EL (cell line): ENCODE results near the gene CTTNBP2.
A peak's percentile ranks its signal among the peaks of the same experiment; 100 is the strongest.

ENCODE experiments used
- DNase-seq: peaks from one replicate; pipeline ENCODE4 v3.0.0-alpha.2; 2016

The CTTNBP2 gene

GRCh38 chr7:117784315-117784714 is 88.9 kb downstream of the CTTNBP2 start:
- no peak for DNase-seq

GRCh38 chr7:117782761-117783160 is 90.5 kb downstream of the CTTNBP2 start:
- DNase-seq: no peak

GRCh38 chr7:117781707-117782106 is 91.5 kb downstream of the CTTNBP2 start:
- no peak for DNase-seq

GRCh38 chr7:117780832-117781231 is 92.4 kb downstream of the CTTNBP2 start:
- DNase-seq: no peak

DNA sequence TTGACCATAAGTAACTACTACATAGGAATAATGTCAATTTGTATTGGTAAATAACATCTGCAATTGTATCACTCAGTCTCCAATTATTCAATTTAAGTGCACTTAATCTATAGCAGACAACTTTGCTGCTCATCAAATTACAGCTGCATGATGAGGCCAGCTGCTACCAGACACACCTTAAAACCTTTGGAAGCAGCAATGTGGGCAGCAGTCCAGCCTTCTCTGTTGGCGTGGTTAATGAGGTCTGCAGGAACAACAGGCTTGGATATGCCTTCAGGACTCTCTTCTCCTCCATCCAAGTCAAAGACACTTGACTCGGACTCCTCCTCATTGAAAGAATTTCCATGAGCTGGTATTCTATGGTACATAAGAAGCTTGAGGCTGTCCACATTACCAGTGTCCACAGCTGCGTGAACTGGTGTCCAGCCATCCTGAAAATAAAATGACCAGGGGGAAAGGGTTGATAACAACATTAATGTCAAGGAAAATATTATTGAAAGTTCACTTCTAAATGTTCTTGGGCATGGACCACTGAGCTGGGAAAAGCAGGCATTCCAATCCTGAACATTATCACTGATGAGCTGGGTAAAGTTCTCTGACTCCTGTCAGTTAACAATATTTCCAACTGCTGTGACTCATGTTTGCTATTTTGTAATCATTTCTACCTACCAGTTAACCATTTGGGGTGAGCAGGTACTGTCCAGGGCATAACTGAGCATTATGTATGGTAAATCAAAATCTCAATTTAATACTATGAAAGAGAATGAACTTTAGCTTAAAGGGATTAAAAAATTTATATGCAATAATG is 95.7 kb downstream of the CTTNBP2 start:
- no peak for DNase-seq

DNA sequence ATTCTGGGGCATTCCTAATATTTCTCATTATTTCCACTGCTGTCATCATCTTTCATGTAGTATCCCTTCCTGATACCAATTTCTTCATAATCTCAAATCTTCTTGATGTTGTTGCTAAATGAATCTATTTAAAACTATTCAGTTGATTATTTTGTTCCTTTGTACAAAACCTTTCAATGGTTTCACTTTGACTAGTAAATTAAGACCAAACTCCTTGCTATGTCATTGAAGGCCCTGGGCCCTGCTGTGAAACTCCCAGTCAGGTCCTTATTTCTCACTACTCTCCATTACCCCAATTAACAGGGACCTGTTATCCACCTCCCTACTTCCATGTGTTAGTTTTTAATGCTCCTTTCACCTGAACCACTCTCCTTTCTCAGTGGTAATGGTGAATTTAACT is 97.0 kb downstream of the CTTNBP2 start:
- no peak for DNase-seq

DNA sequence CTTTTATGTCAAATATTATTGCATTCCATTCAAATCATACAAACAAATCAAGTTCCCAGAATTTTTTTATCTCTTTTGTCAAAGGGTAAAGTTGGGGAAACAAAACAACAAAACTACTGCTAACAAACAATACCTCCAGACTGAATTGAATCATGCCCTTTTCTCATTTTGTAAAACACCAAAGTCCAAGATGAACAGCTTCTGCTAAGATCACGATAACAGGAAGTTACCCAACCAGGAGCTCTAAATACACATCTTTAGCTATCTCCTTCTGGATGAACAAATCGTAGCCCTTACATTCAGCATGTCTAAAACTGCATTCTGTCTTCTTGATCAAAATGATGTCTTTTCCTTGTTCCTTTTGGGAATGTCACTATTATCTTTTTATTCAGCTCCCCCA is 97.4 kb downstream of the CTTNBP2 start:
- DNase-seq: no peak

DNA sequence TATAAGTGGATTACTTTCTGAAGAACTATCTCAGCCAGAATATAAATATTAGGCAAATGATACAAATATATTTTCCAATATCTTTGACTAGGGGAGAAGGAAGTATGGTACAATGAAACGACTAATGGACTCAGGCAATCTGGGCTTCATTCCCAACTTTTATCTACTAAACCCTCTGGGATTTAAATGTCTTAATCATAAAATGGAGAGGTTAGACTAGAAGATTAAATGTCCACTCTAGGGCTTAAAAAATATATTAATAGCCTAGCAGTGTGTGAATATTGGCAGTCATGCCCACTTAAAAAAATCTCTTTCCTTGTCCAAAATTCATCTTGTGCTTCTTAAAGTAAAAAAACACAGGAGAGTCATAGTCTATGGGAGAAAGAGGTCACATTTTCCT is 98.3 kb downstream of the CTTNBP2 start:
- DNase-seq: no peak

DNA sequence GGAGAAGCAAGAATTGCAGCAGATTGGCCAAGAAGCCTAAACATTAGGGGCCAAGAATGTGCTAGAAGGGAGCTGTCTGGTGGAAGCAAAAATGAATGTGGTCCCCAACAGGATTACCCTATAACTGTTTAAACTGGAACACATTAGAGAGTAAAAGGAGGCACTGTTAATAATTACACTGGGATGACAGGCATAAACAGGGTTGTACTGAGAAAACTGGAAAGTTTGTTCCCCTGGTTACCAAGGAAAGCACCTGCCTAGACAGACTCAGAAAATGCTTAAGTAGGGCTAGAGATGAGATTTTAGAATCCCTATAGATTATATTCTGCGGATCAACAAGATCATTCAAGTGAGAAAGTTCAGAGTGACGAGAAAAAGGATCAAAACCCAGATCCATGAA is 100.8 kb downstream of the CTTNBP2 start:
- no peak for DNase-seq

GRCh38 chr7:117771756-117772155 is 101.5 kb downstream of the CTTNBP2 start:
- DNase-seq: no peak

GRCh38 chr7:117769085-117769484 is 104.2 kb downstream of the CTTNBP2 start:
- no peak for DNase-seq

- no peak for DNase-seq
Observed at GRCh38 chr7:117767951-117768350, 105.3 kb downstream of the CTTNBP2 start.

DNA sequence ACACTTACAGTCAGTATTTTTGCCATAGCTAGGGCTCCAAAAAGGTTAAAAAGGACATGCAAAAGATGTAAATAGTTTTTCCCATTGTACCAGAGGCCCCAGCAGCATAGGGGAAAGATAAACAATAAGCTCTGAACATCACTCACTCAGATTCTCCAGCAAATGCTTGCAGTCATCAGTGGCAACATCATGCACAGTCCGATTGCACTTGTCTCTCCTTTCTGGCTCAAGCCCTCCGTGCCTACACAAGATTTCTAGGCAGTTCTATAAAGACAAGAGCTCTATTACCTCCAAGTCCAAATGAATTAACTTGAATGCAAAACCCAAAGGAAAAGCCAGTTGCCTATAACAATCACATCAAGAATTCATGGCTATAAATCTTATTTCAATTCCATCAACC is 106.3 kb downstream of the CTTNBP2 start:
- DNase-seq: no peak

DNA sequence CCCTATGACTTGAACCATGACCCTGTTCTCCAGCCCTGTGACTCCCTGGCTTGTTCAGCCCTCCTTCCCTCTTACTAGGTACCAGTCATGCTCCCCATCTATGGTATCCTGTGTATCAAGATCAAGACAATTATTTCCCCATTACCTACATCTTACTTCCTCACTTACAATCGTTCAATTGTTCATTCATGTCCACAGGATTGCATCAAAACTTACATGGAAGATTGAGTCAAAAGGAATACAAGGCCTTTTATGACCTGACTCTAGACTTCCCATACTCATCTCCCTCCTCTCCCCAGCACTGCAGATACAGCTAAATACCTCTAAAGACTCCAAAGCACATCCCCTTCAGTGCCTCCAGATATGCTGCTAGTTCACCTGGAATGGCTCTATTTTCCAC is 109.2 kb downstream of the CTTNBP2 start:
- no peak for DNase-seq

- no peak for DNase-seq
Observed at GRCh38 chr7:117762055-117762454, 111.2 kb downstream of the CTTNBP2 start.

DNA sequence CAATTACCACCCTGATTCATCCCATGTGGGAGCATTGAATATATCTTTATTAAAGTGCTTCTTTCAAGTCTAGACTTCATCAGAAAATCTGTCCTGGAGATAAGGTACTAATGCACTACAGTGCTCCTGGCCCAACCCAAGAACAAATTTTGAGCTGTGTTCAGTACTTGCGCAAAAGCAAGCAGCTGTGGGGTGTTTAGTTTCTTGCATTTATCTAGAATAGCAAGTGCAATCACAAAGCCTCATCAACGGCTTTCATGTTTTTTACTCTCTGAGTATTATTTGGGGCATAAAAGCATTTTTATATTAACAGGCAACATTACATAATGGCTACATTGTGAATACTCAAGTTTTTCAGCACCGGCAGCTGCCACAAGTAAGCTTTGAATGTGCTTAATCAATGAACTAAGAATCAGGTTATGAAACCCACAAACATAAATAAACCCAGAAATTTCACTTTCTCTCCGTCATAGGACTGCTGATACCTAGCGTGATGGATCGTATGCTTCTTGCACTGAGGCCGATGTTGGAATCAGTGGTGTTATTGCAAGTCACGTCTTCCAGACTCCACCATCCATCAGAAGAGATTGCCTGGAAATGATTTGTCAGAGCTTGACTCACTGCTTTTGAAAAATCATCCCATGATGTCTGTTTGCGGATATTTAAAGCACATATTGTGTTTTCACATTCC is 113.1 kb downstream of the CTTNBP2 start:
- DNase-seq: no peak

DNA sequence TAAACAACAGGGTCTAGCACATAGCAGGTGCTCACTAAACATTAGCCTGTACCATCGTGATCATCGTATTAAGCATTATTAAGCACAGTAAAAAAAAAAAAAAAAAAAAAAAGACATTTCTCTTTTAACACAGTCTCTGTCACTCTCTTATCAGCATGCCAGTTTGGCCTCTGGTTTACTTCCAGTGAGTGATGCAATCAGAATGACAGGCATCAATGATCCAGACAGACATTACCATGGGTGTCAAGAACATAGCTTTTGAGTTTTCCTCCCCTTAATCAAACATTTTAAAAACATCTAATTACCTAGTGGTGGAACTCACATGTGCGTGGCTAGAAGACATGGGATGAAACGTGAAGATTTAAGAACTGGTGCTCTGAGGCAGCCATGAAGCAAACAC is 115.8 kb downstream of the CTTNBP2 start:
- DNase-seq: no peak

DNA sequence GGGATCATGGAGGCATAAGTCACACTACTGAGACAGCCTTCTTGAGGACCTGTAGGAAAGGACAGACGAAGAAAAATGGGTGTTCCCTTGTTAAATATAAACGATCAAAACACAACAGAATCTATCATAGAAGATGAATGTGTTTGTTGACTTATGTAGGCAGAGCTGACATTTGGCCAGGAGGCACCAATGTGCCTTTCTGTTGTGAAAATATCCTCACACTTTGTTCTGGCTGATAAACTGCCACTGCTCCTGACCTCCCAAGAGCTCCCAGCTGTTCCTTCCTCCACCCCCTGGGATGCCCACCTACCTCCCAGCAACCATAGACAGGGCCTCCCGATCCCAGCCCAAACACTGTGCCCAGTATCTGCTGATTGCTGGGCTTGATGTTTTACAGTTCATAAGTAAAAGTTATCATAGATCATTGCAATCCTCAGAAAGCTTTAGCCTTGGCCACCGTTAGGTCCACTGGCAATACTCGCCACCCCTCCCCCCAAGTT is 116.6 kb downstream of the CTTNBP2 start:
- DNase-seq: no peak

GRCh38 chr7:117755136-117755535 is 118.1 kb downstream of the CTTNBP2 start:
- DNase-seq: no peak

DNA sequence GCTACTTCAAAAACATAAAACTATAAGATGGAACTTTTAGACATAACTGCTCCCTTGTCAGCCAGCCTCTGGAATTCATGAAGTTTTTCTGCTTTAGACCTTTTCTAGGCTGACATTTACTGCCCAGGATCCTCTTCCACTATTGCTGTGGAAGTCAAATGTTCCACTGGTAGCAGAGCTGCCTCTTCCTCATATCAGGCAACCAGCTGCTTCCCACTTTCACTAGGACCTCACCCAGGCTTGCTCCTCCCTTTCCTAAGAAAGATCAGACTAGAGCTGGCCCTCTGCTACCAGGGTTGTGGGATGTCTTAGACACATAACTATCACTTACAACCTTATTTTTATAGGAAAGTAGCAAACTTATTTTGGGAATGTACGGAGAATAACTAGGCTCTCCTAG is 121.5 kb downstream of the CTTNBP2 start:
- no peak for DNase-seq

- DNase-seq: peak; percentile 5
Observed at GRCh38 chr7:117750612-117751563, 122.4 kb downstream of the CTTNBP2 start.

DNA sequence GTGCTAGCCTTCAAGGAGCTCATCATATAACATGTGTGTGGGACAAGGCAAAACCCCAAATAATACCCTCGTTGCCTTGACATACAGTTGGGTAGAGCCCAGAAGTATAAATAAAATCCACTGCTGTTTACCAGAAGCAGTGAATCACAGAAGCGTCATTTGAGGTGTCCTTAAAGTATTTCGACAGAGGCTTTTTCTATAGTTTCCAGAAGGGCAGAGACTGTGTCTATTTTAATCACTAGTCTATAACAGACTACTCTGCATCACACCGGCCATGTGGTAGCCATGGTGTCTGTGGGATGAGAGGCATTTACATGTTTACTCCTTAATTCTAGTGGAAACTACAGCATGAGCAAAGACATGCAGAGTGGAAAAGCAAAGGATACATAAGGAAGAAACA is 131.3 kb downstream of the CTTNBP2 start:
- DNase-seq: no peak

- DNase-seq: no peak
Observed at GRCh38 chr7:117739085-117739484, 134.2 kb downstream of the CTTNBP2 start.
